NCI-H2107 (cell line): ENCODE results near the gene MRGPRG.

Source experiments
- DNase-seq: peaks from one replicate; lab custom pipeline; 2025; lab: John Stamatoyannopoulos, UW

Gene MRGPRG

GRCh38 chr11:3207526-3208189 is 11.0 kb downstream of the MRGPRG start:
- DNase-seq = no peak

- DNase-seq = no peak
Observed at GRCh38 chr11:3206922-3207204, 11.8 kb downstream of the MRGPRG start.

- no peak for DNase-seq
Observed at GRCh38 chr11:3206156-3206921, 12.3 kb downstream of the MRGPRG start.

GRCh38 chr11:3205261-3206155 is 13.1 kb downstream of the MRGPRG start:
- no peak for DNase-seq

GRCh38 chr11:3204141-3205015 is 14.2 kb downstream of the MRGPRG start:
- no peak for DNase-seq

GRCh38 chr11:3203221-3204043 is 15.2 kb downstream of the MRGPRG start:
- peak; percentile 12 for DNase-seq

GRCh38 chr11:3202759-3203158 is 15.9 kb downstream of the MRGPRG start:
- no peak for DNase-seq

- DNase-seq = no peak
Observed at GRCh38 chr11:3202305-3202704, 16.3 kb downstream of the MRGPRG start.

GRCh38 chr11:3201677-3202181 is 16.9 kb downstream of the MRGPRG start:
- no peak for DNase-seq

GRCh38 chr11:3201112-3201581 is 17.5 kb downstream of the MRGPRG start:
- no peak for DNase-seq

GRCh38 chr11:3200388-3201111 is 18.1 kb downstream of the MRGPRG start:
- DNase-seq = no peak

GRCh38 chr11:3199537-3200295 is 18.9 kb downstream of the MRGPRG start:
- no peak for DNase-seq

GRCh38 chr11:3198815-3199214 is 19.8 kb downstream of the MRGPRG start:
- DNase-seq = no peak

GRCh38 chr11:3197878-3198528 is 20.6 kb downstream of the MRGPRG start:
- DNase-seq = no peak

GRCh38 chr11:3197044-3197695 is 21.4 kb downstream of the MRGPRG start:
- no peak for DNase-seq

- DNase-seq = no peak
Observed at GRCh38 chr11:3196161-3197043, 22.2 kb downstream of the MRGPRG start.
